C4-2B (cell line): Measurements from ENCODE around the gene IL1RL2.

Source experiments
- ZFX ChIP-seq: fragments of 450-650 bp; IDR thresholded peaks from 2 replicates; pipeline ENCODE4 v1.6.1; 2017
- TF ChIP-seq, protein P1 (sequence below): fragments of 450-650 bp; conservative IDR thresholded peaks from 2 replicates; pipeline ENCODE4 v1.5.1; 2017; ENCODE audit warnings: mild to moderate bottlenecking

GRCh38 chr2:102204638-102205037, 17.8 kb downstream of the IL1RL2 start:
- TF ChIP-seq, protein P1, sequence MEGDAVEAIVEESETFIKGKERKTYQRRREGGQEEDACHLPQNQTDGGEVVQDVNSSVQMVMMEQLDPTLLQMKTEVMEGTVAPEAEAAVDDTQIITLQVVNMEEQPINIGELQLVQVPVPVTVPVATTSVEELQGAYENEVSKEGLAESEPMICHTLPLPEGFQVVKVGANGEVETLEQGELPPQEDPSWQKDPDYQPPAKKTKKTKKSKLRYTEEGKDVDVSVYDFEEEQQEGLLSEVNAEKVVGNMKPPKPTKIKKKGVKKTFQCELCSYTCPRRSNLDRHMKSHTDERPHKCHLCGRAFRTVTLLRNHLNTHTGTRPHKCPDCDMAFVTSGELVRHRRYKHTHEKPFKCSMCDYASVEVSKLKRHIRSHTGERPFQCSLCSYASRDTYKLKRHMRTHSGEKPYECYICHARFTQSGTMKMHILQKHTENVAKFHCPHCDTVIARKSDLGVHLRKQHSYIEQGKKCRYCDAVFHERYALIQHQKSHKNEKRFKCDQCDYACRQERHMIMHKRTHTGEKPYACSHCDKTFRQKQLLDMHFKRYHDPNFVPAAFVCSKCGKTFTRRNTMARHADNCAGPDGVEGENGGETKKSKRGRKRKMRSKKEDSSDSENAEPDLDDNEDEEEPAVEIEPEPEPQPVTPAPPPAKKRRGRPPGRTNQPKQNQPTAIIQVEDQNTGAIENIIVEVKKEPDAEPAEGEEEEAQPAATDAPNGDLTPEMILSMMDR = no peak
- TF ChIP-seq ZFX = no peak
